ENCODE data around the gene ADPRM. TPM values are rescaled to one million over a fixed set of nuclear protein-coding genes. Genes with fewer than 3 reads are reported as not detected.
A peak's percentile ranks its signal among the peaks of the same experiment; 100 is the strongest.
"Not testable (repeated sequence)": the region's sequence is repeated elsewhere in the genome, so short reads cannot be mapped to it uniquely, and the experiment has no call there.

Gene ADPRM
- total RNA-seq, 1 donor from 2014 or later: 6.8 TPM

DNA sequence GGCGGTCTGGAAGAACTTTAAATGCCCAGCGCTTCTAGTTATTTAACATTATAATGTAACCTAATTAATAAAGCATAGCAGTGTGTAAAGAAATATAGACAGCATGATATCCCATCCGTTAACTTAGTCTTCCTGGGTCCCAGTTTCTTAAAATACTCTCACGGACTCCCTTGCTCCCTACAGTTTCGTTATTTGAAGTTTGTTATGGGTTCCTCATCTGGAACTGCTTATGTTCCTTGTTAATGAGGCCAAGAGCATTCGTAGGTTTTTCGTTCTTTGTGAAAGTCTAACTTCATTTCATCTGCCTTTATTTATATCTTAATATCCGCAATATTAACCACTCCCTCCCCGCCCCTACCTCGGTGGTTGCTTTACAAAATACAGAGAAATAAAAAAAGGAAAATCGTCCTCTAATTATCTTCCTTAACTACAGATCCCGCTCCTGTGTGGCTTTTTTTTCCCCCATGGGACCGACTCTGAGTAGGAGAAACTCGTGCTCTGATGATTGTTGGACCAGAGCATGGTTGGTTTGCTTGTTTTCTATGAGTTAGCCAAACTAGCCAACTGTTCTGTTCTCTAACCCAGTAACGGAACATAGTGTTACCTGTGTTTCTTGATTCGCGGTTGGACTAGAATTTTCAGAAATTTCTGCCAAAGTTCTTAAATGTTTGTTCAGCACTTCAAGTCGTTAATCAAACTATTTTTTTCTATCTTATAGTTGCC lies 863 bp downstream of the ADPRM start:
- DNase-seq (ENCODE audit: low spot score): no peak

DNA sequence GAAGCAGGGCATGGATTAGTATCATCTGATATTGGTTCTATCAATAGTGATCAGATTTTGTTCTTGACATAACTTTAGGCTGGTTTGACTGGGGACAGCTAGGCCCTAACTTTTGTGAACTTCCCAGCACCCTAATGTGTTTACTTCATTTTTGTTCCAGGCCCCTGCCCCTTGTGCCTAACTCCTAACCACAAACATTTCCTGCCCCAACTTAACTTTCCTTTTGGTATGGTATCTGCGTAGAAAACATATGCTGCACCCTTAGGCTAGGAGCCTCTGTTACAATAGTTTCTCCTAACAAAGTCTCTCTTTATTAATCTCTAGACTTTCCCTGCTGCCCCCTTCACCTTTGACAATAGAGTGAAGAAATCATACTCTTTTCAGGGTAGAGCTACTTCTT lies 2.5 kb downstream of the ADPRM start:
- DNase-seq (ENCODE audit: low spot score): no peak

DNA sequence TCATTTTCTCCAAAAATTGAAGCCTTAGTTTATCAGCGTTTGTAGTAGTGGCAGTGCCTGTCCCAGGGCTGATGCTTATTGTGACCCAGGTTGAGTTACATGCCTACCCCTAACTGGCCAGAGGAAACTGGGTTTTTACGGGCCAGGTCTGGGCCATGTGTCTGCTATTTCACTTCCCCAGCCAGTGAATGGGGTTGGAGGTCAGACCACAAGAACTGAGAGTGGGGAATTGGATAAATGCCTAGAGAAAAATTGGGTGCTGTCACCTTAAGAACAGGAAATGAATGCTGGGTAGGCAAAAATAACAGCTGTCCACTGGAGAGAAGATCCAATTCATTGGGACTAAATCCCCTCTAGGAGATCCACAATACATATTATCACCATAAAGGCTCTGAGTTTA lies 5.2 kb downstream of the ADPRM start:
- no peak for DNase-seq (ENCODE audit: low spot score)

DNA sequence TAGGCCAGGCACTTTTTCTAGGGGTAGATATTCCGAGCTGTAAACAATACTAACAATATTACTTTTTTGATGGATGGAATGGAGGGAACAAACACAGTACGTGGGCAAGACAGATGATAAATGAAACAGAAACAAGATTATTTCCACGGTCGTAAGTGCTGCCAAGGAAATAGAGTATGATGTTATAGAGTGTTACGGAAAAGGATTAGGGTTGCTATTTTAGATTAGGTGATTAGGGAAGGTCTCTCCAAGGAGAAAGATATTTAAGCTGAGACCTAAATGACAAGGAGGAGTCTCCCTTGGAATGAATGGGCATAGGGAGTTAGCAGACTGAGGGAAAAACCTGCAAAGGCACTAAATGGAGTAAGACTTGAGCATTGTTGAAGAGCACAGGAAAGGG lies 8.3 kb downstream of the ADPRM start:
- DNase-seq (ENCODE audit: low spot score): no peak

DNA sequence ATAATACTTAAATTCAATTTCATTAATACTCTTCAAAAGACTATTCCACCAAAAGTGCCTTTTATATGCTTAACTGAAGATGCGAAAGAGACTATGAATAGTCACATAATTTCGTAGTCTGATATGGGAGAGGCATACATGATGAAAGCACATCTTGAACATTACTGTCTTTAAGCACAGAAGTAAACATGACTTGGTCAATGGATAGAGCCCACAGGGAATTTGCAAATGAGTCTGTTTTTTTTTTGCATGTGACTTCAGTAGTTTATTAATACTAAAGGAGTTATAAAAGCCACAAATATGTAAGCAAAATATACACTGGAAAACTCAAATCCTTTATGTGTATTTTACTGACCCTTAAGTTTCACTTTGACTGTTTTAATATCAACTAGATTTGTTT lies 15.9 kb downstream of the ADPRM start:
- DNase-seq (ENCODE audit: low spot score): no peak

DNA sequence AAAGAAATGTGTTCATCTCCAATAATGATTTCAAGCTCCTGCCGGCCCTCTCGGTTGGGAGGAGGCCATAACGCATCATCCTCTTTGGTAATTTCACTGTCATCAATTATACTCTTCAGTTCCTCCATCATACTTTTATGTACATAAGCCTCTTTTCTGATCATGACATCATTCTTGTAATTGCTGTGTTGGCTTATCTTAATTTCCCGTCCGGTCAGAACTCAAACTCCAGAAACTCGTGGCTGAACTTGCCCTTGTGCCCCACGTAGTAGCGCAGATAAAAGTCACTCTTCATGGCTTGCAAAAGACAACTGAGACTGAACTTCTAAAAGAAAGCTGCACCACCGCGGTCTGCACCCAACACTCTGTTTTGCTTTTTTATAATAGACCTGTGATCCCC lies 18.8 kb downstream of the ADPRM start:
- DNase-seq (ENCODE audit: low spot score): no peak

DNA sequence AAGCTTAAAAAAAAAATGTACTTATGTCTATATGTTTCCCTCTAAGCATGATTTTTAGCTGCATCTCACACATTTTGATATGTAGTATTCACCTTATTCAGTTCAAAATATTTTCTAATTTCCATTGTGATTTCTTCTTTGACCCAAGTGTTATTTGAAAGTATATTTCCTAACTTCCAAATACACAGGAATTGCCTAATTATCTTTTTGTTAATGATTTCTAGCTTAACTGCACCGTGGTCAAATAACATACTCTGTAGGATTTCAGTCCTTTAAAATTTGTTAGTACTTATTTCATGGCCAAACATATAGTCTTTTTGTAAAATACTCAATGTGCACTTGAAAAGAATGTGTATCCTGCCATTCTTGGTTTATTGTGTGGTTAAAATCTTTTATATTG lies 21.2 kb downstream of the ADPRM start:
- no peak for DNase-seq (ENCODE audit: low spot score)

DNA sequence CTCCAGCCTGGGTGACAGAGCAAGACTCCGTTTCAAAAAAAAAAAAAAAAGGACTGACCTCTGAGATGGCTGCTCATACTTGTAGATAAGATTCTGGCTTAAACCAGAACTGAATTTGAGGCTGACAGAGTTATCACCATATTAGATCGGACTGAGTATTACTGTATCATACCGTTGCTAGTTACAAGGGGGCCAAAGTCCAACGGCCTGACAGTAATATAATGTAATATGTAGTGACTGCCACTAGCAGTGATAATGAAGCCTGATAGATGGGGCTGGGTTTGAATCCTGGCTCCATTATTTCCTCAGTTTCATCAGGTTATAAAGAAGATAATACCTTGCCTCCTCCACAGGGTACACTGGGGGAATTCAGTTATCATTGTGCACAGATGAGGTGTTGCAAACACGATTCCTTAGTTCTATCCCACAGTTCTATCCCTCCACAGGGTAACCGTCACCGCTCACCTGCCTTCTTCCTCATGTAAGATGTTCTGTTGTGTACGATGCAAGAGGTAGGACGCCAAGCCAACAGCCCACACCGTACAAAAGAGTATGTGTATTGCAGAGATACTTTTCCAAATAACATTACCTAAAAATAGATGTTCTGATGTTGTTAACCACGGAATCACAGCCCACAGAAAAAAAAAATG lies 27.3 kb downstream of the ADPRM start:
- no peak for DNase-seq (ENCODE audit: low spot score)

DNA sequence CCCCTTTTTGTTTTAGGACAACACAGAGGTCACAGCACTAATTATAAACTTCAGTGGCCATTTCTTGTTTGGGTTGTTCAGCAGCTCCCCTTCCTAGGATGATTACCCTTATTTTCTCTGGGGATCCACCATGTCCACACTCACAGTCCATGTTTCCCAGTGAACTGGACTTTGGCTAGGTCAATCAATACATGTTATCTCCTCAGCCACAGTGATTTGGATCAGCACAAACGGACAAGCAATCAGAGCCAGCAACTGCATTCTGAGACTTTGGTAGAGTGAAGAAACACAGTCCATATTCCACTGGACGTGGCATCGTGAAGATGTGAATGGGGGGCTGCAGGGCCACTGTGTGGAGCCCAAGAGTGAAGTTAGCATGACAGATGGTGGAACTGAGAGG lies 27.9 kb downstream of the ADPRM start:
- DNase-seq (ENCODE audit: low spot score): no peak

DNA sequence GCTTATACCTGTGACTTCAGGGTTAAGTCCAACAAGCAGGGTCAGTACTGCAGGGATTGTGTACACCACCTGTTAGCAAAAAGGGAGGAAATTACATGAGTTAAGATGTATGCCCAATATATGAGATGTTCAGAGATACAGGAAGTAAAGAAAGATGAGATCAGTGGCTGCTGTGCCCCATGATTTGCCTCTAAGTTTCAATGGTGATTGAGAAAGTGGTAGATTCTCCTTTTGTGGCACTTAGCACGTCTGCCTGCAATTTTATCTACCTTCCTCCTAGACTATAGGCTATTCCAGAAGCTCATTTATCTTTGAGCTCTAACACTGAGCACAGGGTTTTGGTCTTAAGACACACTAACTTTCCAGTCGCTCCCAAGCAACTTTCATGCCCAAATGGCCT lies 28.8 kb downstream of the ADPRM start:
- DNase-seq (ENCODE audit: low spot score): no peak

DNA sequence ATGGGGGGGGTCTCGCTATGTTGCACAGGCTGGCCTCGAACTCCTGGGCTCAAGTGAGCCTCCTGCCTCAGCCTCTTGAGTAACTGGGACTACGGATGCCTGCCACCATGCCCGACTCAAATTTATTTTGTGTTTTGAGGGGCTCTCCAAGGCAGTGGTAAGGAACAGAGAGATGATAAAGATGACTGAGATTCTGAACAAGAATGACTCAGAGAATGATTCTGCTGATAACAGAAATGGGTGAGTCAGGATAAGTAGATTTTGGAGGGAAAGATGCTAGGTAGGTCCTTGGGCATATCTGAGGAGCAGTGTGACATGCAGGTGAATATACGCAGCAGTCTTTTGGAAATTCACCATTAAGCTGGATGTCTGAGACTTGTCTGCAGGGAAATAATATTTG lies 29.8 kb downstream of the ADPRM start:
- DNase-seq (ENCODE audit: low spot score): no peak

DNA sequence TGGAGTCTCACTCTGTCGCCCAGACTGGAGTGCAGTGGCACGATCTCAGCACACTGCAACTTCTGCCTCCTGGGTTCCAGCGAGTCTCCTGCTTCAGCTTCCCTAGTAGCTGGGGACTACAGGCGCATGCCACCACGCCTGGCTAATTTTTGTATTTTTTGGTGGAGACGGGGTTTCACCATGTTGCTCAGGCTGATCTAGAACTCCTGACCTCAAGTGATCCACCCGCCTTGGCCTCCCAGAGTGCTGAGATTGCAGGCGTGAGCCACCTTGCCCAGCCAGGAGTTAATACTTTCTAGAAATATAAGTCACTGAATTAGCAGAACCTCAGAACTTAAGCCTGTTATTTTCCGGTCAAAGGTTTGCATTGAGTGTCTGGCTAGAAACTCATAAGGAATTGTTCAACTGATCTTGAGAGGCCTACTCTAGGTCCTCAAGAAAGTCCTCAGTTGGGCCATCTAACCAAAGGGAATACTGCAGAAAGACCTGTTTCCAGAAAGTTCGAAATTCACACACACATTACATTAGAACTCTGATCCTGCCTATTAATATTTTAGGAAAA lies 31.0 kb downstream of the ADPRM start:
- DNase-seq (ENCODE audit: low spot score): no peak

DNA sequence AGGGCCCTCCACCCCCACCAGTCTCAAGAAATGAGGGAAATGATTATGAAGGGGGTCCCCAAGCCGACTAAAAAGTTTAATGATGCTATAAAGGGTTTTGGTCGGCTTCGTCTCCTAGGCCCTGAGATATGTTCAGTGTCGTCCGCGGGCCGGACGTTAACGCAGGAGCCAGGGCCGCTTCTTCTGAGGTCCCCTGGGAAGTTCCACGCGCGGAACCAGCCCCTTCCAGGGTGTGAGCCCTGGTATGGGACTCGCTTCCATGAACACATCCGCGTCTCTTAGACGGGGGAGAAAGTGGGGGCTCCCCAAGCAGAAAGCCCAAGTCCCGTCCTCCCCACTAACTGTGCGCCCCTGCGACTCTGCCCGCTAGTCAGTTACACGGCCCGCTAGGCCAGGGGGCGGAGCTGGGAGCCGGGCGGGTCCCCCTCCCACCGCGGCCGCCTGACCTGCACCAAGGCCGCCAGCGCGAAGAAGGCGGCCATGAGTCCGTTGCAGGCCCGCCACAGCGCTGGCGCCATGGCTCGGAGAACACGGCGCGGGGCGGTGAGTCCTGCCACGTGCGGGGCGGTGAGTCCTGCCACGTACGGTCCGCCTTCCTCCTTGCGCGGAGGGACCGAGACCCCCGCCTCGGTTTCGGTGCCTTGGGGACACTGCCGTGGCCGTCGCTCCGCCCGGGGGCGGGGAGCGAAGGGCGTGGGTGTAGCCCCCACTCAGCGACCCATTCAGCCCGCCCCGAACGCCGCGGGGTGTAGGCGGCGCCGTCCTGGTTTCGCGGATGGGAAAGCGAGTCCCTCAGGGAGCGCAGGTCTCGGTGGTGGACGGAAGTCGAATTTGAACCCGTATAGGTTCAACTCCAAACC lies 32.2 kb downstream of the ADPRM start, which contains the start of gene TMEM220:
TMEM220 (minus strand) TSS at position 690 of the 860 bp plus-strand sequence; CDS start at position 518, 172 bp downstream.
- DNase-seq (ENCODE audit: low spot score): peak; percentile 93

DNA sequence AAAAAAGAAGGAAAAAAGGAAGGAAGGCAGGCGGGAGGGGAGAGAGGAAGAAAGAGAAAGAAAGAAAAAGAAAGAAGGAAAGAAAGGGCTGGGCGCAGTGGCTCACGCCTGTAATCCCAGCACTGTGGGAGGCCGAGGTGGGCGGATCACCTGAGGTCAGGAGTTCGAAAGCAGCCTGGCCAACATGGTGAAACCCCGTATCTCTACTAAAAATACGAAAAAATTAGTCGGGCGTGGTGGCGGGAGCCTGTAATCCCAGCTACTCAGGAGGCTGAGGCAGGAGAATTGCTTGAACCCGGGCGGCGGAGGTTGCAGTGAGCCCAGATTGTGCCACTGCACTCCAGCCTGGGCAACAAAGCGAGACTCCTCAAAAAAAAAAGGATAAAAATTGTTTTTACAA lies 32.9 kb downstream of the ADPRM start:
- not testable (repeated sequence) for DNase-seq (ENCODE audit: low spot score)

DNA sequence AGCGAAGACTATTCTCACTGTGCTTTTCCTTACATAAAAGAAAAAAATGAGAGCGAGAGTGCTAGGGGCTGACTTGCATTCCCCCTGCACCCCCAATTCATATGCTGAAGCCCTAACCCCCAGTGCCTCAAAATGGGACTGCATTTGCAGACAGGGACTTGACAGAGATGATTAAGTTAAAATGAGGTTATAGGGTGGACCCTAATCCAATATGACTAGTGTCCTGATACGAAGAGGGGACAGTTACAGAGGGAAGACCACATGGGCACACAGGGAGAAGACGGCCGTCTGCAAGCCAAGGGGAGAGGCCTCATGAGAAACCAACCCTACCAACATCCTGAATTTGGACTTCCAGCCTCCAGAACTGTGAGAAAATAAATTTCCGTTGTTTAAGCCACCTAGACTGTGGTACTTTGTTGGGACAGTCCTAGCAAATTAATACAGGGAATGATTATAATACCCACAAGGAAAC lies 34.0 kb downstream of the ADPRM start:
- no peak for DNase-seq (ENCODE audit: low spot score)

DNA sequence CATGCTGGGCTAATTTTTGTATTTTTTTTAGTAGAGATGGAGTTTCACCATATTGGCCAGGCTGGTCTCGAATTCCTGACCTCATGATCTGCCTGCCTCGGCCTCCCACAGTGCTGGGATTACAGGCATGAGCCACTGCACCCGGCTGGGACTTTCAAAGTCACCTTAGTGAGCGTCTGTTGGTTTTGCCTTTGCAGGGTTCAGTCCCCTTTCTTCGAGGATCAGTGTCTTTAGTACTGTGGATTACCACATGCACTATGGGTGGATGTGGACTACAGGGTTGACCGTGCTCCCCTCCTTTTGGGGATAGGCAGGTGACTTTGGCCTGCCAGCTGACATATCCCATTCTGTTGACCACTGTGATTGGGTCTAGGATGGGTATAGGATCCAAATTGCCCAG lies 34.7 kb downstream of the ADPRM start:
- not testable (repeated sequence) for DNase-seq (ENCODE audit: low spot score)

DNA sequence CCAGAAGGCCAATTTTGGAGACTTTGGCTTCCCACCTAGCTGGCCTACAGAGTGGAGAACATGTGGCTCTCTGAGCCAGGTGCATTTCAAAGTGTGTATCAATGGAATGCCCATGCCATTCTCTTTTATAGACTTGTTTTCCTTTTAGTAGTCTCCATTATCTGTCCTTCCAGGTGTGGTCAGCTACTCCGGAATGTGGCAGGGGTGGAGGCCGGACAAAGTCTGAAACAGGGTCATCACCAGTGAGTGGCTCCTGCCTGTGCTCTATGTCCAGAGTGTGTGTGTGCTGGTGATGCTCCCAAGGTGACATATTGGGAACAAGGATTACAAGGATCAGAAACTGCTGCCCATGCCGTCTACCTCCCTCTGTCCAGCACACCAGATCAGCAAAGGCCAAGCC lies 36.3 kb downstream of the ADPRM start:
- no peak for DNase-seq (ENCODE audit: low spot score)

DNA sequence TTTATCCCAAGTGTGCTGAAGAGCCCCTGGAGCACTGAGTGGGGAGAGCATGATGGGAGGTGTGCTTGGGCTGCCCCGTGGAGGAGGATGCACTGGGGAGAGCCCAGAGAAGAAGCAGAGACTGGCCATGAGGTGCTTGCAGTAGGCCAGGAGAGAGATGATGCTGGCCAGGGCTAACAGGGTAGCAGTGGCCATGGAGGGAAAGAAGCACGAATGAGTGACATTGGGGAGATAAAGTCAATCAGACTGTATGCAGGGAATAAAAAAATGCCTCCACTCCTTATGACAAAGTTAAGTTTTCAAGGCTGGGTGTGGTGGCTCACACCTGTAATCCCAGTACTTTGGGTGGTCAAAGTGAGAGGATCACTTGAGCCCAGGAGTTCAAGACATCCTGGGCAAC lies 37.9 kb downstream of the ADPRM start:
- DNase-seq (ENCODE audit: low spot score): peak; percentile 62

DNA sequence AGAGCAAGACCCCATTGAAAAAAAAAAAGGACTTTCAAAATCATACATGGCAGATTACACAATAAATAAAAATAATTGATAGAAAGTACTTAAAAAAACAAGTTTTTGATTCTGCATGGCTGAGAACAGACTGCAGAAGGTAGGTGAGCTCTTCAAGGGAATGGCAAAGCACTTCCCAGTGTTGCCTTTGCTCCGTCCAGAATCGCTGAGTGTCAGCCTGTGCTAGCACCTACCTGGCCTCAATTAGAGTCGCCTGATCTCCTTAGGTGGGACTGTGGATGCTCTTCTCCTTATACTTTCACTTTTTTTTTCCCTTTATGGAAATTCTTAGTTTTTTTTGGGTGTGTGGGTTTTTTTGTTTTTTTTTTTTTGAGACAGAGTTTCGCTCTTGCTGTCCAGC lies 38.4 kb downstream of the ADPRM start:
- peak; percentile 18 for DNase-seq (ENCODE audit: low spot score)

DNA sequence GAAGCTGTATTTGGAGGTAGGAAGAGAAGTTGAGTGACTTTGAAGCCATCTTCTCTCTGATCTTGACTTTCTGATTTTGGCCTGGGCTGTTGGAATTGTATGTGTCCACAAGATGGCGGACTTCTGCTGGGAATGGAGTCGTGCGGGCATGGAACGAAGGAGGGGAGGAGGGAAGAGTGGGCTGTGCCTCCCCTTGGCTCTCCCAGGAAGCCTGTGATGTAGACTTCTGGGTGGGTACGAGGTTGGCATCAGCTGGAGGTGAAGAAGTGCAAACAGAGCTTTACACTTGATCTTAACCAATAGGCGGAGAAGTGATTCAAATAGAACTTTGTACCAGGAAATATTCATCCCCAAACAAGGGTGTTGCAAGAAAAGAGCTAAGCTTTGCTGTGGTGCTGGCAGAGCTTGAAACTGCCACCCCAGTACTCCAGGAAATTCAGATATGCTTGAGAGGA lies 39.8 kb downstream of the ADPRM start:
- DNase-seq (ENCODE audit: low spot score): peak; percentile 86

DNA sequence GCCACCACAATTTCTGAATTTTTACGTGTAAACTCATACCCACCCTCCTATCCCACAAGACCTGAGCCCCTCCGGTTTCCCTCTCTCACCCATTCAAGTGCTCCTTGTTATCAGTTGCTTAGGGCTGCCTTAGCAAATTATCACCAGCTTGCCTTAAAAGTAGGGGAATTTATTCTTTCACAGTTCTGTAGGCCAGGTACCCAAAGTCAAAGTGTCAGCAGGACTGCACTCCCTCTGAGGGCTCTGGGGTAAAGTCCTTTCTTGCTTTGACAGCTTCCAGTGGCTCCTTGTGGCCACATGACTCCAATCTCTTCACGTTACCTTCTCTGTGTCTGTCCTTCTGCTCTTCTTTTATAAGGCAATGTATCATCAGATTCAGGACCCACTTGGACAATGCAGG lies 40.3 kb downstream of the ADPRM start:
- DNase-seq (ENCODE audit: low spot score): peak; percentile 2
